Thyroid gland (tissue), 4 donors: ENCODE data around the gene TMEM237.

Source experiments
- POLR2A ChIP-seq, 2 donors: fragments of 450-650 bp; IDR thresholded peaks; one replicate each; pipeline ENCODE4 v1.6.1; 2017; ENCODE audit warnings: antibody characterized with exemption in 2 of 2, mild to moderate bottlenecking in 2 of 2, moderate library complexity in 1 of 2
- TF ChIP-seq, protein P1 (sequence below), 6 experiments: fragments of 200-600 bp in 3 of 6; fragments of 450-650 bp in 3 of 6; sonication (generic) in 3 of 6; IDR thresholded peaks; one replicate each; pipeline ENCODE4 v1.5.1; 2016 to 2019; ENCODE audit warnings: antibody characterized with exemption in 6 of 6, mild to moderate bottlenecking in 2 of 6, inconsistent platforms in 1 of 6, moderate library complexity in 1 of 6

DNA sequence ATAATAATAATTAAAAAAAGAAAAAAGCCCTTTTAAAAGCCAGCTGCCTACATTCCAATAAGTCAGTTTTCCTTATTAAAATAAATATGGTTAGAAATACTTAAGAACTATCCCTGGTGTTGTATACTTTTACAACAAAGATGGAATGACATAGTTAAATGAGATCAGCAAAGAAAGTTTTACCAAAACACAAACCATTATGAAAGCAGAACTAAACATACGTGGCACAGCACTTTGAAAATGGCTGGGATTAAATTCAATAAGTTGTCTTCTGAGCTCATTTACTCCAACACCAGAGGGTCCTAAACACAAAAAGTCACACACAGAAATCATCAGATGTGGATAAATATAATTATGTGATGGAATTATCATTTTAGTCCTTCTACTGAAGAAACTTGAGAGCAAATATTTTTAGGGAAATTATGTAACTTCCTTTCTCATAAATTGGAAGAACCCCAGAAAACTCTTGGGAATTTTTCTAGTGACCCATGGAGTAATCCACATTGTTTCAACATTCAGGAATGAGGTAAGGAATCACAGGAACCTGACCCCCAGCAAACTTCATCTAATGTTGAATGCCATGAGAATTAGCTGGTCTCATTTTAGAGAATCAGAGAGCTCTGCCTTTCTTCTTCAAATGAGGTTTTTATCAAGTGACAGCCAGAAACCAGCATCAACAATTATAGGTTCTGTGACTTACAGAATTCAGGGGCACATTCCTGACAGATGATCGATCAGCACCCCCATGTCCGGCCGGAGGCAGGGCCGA, 11.5 kb upstream of the TMEM237 start:
- TF ChIP-seq, protein P1, sequence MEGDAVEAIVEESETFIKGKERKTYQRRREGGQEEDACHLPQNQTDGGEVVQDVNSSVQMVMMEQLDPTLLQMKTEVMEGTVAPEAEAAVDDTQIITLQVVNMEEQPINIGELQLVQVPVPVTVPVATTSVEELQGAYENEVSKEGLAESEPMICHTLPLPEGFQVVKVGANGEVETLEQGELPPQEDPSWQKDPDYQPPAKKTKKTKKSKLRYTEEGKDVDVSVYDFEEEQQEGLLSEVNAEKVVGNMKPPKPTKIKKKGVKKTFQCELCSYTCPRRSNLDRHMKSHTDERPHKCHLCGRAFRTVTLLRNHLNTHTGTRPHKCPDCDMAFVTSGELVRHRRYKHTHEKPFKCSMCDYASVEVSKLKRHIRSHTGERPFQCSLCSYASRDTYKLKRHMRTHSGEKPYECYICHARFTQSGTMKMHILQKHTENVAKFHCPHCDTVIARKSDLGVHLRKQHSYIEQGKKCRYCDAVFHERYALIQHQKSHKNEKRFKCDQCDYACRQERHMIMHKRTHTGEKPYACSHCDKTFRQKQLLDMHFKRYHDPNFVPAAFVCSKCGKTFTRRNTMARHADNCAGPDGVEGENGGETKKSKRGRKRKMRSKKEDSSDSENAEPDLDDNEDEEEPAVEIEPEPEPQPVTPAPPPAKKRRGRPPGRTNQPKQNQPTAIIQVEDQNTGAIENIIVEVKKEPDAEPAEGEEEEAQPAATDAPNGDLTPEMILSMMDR (IDR thresholded peaks at IDR 0.05): no peak
- TF ChIP-seq POLR2A (IDR thresholded peaks at IDR 0.05): no peak
